Measurements from ENCODE around the gene PCGF2.

PCGF2 gene

GRCh38 chr17:38796451-38797157 is 48.5 kb upstream of the PCGF2 start:
- ChIA-PET POLR2A (no interaction called here), CTCF (interaction anchor here (0.8 to 1.6 kb wide), 2 partner anchors 8 to 35 kb away, joined by 3 to 6 read pairs; no protein-coding TSS in a partner anchor)
- no peak overlapping the region for H3K27ac ChIP-seq (ENCODE audit: extremely low read depth, low read depth, low read length)
- no peak overlapping the region for H3K4me3 ChIP-seq (ENCODE audit: low read depth, low read length)
- peaks cover 17% of the 10 kb centered on the region for H3K4me1 ChIP-seq (ENCODE audit: control insufficient read depth, insufficient read depth, low read length)
- no peak for TF ChIP-seq ZNF221 (tag by site-specific recombination; IDR thresholded peaks at IDR 0.05; ENCODE audit: borderline replicate concordance)
- no peak for TF ChIP-seq ZNF571 (tag by site-specific recombination; IDR thresholded peaks at IDR 0.05)
- no peak for TF ChIP-seq PRDM2 (tag by site-specific recombination; IDR thresholded peaks at IDR 0.05; ENCODE audit: borderline replicate concordance)
- TF ChIP-seq YY1 (tag by site-specific recombination; IDR thresholded peaks at IDR 0.05) = no peak
- TF ChIP-seq ZNF140 (tag by site-specific recombination; IDR thresholded peaks at IDR 0.05) = no peak
- TF ChIP-seq ZNF707 (tag by site-specific recombination; IDR thresholded peaks at IDR 0.05) = no peak
- no peak for TF ChIP-seq ZNF114 (tag by site-specific recombination; IDR thresholded peaks at IDR 0.05)
- TF ChIP-seq ZNF350 (tag by site-specific recombination; IDR thresholded peaks at IDR 0.05) = no peak
- no peak for TF ChIP-seq ZNF366 (tag by site-specific recombination; conservative IDR thresholded peaks at IDR 0.05)
- no peak for TF ChIP-seq ZBTB7A (tag by site-specific recombination; IDR thresholded peaks at IDR 0.05; ENCODE audit: low read depth)
- no peak for TF ChIP-seq ZNF112 (tag by site-specific recombination; IDR thresholded peaks at IDR 0.05)
- TF ChIP-seq BCL6B (tag by site-specific recombination; IDR thresholded peaks at IDR 0.05) = no peak
- TF ChIP-seq ZNF510 (tag by site-specific recombination; IDR thresholded peaks at IDR 0.05; ENCODE audit: insufficient replicate concordance) = no peak
- TF ChIP-seq ZNF37A (tag by site-specific recombination; IDR thresholded peaks at IDR 0.05) = no peak
- no peak for TF ChIP-seq SETDB1 (IDR thresholded peaks at IDR 0.05; ENCODE audit: insufficient read length, low read length)
- TF ChIP-seq GFI1B (tag by site-specific recombination; IDR thresholded peaks at IDR 0.05) = no peak
- no peak for TF ChIP-seq OSR2 (tag by site-specific recombination; IDR thresholded peaks at IDR 0.05)
- no peak for TF ChIP-seq ZNF416 (tag by site-specific recombination; IDR thresholded peaks at IDR 0.05)
- no peak for TF ChIP-seq ZNF362 (tag by site-specific recombination; IDR thresholded peaks at IDR 0.05)
- no peak for TF ChIP-seq SP7 (tag by site-specific recombination; IDR thresholded peaks at IDR 0.05)
- no peaks in the 10 kb centered on the region for H3K9me3 ChIP-seq (ENCODE audit: control insufficient read depth, insufficient read depth, low read depth, low read length)
- peaks cover 30 to 50% of the 10 kb centered on the region in 2 experiments for H3K36me3 ChIP-seq (ENCODE audit: control insufficient read depth in 2 of 2, insufficient read depth in 1 of 2, low read length in 2 of 2)
